ENCODE results near the gene SLC4A2.
A peak's percentile ranks its signal among the peaks of the same experiment; 100 is the strongest.
"Not testable (repeated sequence)": the region's sequence is repeated elsewhere in the genome, so short reads cannot be mapped to it uniquely, and the experiment has no call there.

The SLC4A2 gene, protein sequence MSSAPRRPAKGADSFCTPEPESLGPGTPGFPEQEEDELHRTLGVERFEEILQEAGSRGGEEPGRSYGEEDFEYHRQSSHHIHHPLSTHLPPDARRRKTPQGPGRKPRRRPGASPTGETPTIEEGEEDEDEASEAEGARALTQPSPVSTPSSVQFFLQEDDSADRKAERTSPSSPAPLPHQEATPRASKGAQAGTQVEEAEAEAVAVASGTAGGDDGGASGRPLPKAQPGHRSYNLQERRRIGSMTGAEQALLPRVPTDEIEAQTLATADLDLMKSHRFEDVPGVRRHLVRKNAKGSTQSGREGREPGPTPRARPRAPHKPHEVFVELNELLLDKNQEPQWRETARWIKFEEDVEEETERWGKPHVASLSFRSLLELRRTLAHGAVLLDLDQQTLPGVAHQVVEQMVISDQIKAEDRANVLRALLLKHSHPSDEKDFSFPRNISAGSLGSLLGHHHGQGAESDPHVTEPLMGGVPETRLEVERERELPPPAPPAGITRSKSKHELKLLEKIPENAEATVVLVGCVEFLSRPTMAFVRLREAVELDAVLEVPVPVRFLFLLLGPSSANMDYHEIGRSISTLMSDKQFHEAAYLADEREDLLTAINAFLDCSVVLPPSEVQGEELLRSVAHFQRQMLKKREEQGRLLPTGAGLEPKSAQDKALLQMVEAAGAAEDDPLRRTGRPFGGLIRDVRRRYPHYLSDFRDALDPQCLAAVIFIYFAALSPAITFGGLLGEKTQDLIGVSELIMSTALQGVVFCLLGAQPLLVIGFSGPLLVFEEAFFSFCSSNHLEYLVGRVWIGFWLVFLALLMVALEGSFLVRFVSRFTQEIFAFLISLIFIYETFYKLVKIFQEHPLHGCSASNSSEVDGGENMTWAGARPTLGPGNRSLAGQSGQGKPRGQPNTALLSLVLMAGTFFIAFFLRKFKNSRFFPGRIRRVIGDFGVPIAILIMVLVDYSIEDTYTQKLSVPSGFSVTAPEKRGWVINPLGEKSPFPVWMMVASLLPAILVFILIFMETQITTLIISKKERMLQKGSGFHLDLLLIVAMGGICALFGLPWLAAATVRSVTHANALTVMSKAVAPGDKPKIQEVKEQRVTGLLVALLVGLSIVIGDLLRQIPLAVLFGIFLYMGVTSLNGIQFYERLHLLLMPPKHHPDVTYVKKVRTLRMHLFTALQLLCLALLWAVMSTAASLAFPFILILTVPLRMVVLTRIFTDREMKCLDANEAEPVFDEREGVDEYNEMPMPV

GRCh38 chr7:151059367-151060112 is at the start of gene SLC4A2:
Gene SLC4A2, plus strand, starts transcription at chr7:151059589. Its CDS starts 2,399 bp downstream, at chr7:151061988.
- H3K4me1 ChIP-seq (ENCODE audit: control insufficient read depth in 1 of 2, insufficient read depth in 2 of 2, low read length in 2 of 2), result peaks cover 40 to 43% of the 10 kb centered on the region in 2 donors

DNA sequence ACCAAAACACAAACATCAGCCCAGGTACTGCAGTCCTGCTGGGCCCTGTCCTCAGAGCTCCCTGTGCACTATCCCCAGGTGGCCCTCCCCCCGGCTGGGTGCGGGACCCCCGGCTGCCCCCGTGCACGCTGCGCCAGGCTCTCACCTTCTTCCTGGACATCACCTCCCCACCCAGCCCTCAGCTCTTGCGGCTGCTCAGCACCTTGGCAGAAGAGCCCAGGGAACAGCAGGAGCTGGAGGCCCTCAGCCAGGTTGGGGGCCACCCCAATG is 49.4 kb upstream of the SLC4A2 start:
- Histone ChIP-seq H3K27me3 (ENCODE audit: control insufficient read depth in 1 of 2, insufficient read depth in 2 of 2, low read length in 2 of 2) (no peaks in the 10 kb centered on the region), H3K9me3 (ENCODE audit: control insufficient read depth in 1 of 2, low read length in 2 of 2) (no peaks in the 10 kb centered on the region), H3K27ac (ENCODE audit: low read depth, low read length) (no peak overlapping the region), H3K4me3 (ENCODE audit: low read depth in 1 of 2, low read length in 2 of 2) (no peak overlapping the region), H3K9ac (ENCODE audit: low read depth in 1 of 2, low read length in 2 of 2) (no peak overlapping the region), H3K4me1 (ENCODE audit: control insufficient read depth in 1 of 2, insufficient read depth in 2 of 2, low read length in 2 of 2) (peaks cover 25 to 31% of the 10 kb centered on the region in 2 donors), H3K36me3 (ENCODE audit: control insufficient read depth in 1 of 2, insufficient read depth in 2 of 2, low read length in 2 of 2) (no peaks in the 10 kb centered on the region)

More at GRCh38 chr7:151059367-151060112, at the start of gene SLC4A2:
- Histone ChIP-seq H3K27ac (ENCODE audit: low read depth, low read length) (peak within 1 kb of the TSS; percentile 96), H3K9ac (ENCODE audit: low read depth in 1 of 2, low read length in 2 of 2) (peak within 1 kb of the TSS; percentile 87 to 95), H3K9me3 (ENCODE audit: control insufficient read depth in 1 of 2, low read length in 2 of 2) (no peaks in the 10 kb centered on the region), H3K4me3 (ENCODE audit: low read depth in 1 of 2, low read length in 2 of 2) (peak within 1 kb of the TSS; percentile 77 to 94), H3K36me3 (ENCODE audit: control insufficient read depth in 1 of 2, insufficient read depth in 2 of 2, low read length in 2 of 2) (peaks cover 0 to 2% of the 10 kb centered on the region in 2 donors), H3K27me3 (ENCODE audit: control insufficient read depth in 1 of 2, insufficient read depth in 2 of 2, low read length in 2 of 2) (no peaks in the 10 kb centered on the region)

DNA sequence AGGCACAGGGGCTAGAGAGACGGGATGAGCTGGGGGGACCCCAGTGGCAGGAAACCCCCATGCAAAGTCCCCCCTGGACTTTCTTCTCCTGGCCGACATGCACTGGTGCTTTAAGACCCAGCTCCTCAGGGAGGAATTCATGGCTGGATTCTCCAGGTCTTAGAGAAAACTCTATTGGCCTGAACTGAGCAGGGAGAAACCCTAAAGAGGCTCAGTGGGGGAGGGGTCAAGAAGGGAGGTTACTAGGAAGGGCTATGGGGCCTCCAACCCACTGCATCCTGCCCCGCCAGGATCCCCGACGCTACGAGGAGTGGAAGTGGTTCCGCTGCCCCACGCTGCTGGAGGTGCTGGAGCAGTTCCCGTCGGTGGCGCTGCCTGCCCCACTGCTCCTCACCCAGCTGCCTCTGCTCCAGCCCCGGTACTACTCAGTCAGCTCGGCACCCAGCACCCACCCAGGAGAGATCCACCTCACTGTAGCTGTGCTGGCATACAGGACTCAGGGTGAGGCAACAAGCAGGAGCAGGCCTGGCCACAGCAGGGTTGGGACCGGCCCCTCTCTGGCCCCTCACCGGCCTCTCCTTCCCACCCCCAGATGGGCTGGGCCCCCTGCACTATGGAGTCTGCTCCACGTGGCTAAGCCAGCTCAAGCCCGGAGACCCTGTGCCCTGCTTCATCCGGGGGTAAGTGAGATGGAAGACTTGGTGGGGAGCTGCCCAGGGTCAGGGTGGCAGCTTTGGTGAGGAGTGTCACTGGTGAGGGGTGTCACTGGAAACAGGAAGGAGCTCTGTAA is 48.9 kb upstream of the SLC4A2 start:
- no peak overlapping the region for H3K27ac ChIP-seq (ENCODE audit: low read depth, low read length)
- H3K4me3 ChIP-seq (ENCODE audit: low read depth in 1 of 2, low read length in 2 of 2), result no peak overlapping the region
- H3K27me3 ChIP-seq (ENCODE audit: control insufficient read depth in 1 of 2, insufficient read depth in 2 of 2, low read length in 2 of 2), result no peaks in the 10 kb centered on the region
- H3K36me3 ChIP-seq (ENCODE audit: control insufficient read depth in 1 of 2, insufficient read depth in 2 of 2, low read length in 2 of 2), result no peaks in the 10 kb centered on the region
- peaks cover 25 to 31% of the 10 kb centered on the region in 2 donors for H3K4me1 ChIP-seq (ENCODE audit: control insufficient read depth in 1 of 2, insufficient read depth in 2 of 2, low read length in 2 of 2)
- no peaks in the 10 kb centered on the region for H3K9me3 ChIP-seq (ENCODE audit: control insufficient read depth in 1 of 2, low read length in 2 of 2)
- H3K9ac ChIP-seq (ENCODE audit: low read depth in 1 of 2, low read length in 2 of 2), result no peak overlapping the region

DNA sequence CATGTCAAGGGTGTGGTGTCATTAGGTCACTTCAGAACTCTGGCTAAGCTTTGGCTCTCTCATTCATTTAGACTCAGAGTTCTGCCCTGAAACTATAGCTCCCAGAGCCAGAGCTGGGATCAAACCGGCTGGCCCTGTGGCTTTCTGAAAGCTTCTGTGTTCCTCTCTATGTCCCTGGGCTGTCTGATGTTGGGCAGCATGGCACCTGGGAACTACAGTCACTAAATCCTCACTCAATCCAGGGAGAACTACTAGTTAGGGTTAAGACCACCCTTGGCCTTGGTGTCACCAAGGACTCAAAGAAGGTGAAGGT is 48.3 kb upstream of the SLC4A2 start:
- no peak overlapping the region for H3K4me3 ChIP-seq (ENCODE audit: low read depth in 1 of 2, low read length in 2 of 2)
- no peak overlapping the region for H3K27ac ChIP-seq (ENCODE audit: low read depth, low read length)
- H3K4me1 ChIP-seq (ENCODE audit: control insufficient read depth in 1 of 2, insufficient read depth in 2 of 2, low read length in 2 of 2), result peaks cover 25 to 31% of the 10 kb centered on the region in 2 donors
- no peaks in the 10 kb centered on the region for H3K36me3 ChIP-seq (ENCODE audit: control insufficient read depth in 1 of 2, insufficient read depth in 2 of 2, low read length in 2 of 2)
- H3K9ac ChIP-seq (ENCODE audit: low read depth in 1 of 2, low read length in 2 of 2), result no peak overlapping the region
- no peaks in the 10 kb centered on the region for H3K27me3 ChIP-seq (ENCODE audit: control insufficient read depth in 1 of 2, insufficient read depth in 2 of 2, low read length in 2 of 2)
- no peaks in the 10 kb centered on the region for H3K9me3 ChIP-seq (ENCODE audit: control insufficient read depth in 1 of 2, low read length in 2 of 2)

GRCh38 chr7:151011616-151012015 is 47.8 kb upstream of the SLC4A2 start:
- H3K9me3 ChIP-seq (ENCODE audit: control insufficient read depth in 1 of 2, low read length in 2 of 2); H3K27me3 ChIP-seq (ENCODE audit: control insufficient read depth in 1 of 2, insufficient read depth in 2 of 2, low read length in 2 of 2); H3K9ac ChIP-seq (ENCODE audit: low read depth in 1 of 2, low read length in 2 of 2); H3K36me3 ChIP-seq (ENCODE audit: control insufficient read depth in 1 of 2, insufficient read depth in 2 of 2, low read length in 2 of 2); H3K4me3 ChIP-seq (ENCODE audit: low read depth in 1 of 2, low read length in 2 of 2); H3K27ac ChIP-seq (ENCODE audit: low read depth, low read length): not testable (repeated sequence)
- peaks cover 25 to 31% of the 10 kb centered on the region in 2 donors for H3K4me1 ChIP-seq (ENCODE audit: control insufficient read depth in 1 of 2, insufficient read depth in 2 of 2, low read length in 2 of 2)

GRCh38 chr7:151012031-151012692 is 47.2 kb upstream of the SLC4A2 start:
- Histone ChIP-seq H3K4me3 (ENCODE audit: low read depth in 1 of 2, low read length in 2 of 2) (no peak overlapping the region), H3K27ac (ENCODE audit: low read depth, low read length) (no peak overlapping the region), H3K9ac (ENCODE audit: low read depth in 1 of 2, low read length in 2 of 2) (no peak overlapping the region), H3K4me1 (ENCODE audit: control insufficient read depth in 1 of 2, insufficient read depth in 2 of 2, low read length in 2 of 2) (peaks cover 25 to 27% of the 10 kb centered on the region in 2 donors), H3K9me3 (ENCODE audit: control insufficient read depth in 1 of 2, low read length in 2 of 2) (no peaks in the 10 kb centered on the region), H3K36me3 (ENCODE audit: control insufficient read depth in 1 of 2, insufficient read depth in 2 of 2, low read length in 2 of 2) (no peaks in the 10 kb centered on the region), H3K27me3 (ENCODE audit: control insufficient read depth in 1 of 2, insufficient read depth in 2 of 2, low read length in 2 of 2) (no peaks in the 10 kb centered on the region)

DNA sequence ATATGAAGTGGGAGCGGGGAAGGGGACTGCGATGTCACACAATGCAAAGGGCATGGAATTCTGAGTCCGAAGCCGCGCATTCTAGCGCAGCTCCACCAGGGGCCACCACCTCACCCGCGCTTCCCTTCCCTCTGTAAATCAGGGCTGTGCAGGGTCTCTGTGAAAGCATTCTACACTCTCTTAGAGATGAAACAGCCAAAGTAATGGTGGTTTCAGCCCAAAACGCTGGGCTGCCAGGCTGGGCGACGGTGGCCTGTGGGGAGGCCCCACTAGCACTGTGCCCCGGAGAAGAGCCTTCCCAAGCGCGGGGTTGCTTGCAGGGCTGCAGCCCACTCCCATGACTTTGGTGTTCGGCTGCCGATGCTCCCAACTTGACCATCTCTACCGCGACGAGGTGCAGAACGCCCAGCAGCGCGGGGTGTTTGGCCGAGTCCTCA is 46.5 kb upstream of the SLC4A2 start:
- Histone ChIP-seq H3K4me1 (ENCODE audit: control insufficient read depth in 1 of 2, insufficient read depth in 2 of 2, low read length in 2 of 2) (peaks cover 22 to 32% of the 10 kb centered on the region in 2 donors), H3K9ac (ENCODE audit: low read depth in 1 of 2, low read length in 2 of 2) (no peak overlapping the region), H3K4me3 (ENCODE audit: low read depth in 1 of 2, low read length in 2 of 2) (no peak overlapping the region), H3K36me3 (ENCODE audit: control insufficient read depth in 1 of 2, insufficient read depth in 2 of 2, low read length in 2 of 2) (no peaks in the 10 kb centered on the region), H3K27me3 (ENCODE audit: control insufficient read depth in 1 of 2, insufficient read depth in 2 of 2, low read length in 2 of 2) (peaks cover 0 to 2% of the 10 kb centered on the region in 2 donors), H3K9me3 (ENCODE audit: control insufficient read depth in 1 of 2, low read length in 2 of 2) (no peaks in the 10 kb centered on the region), H3K27ac (ENCODE audit: low read depth, low read length) (no peak overlapping the region)

DNA sequence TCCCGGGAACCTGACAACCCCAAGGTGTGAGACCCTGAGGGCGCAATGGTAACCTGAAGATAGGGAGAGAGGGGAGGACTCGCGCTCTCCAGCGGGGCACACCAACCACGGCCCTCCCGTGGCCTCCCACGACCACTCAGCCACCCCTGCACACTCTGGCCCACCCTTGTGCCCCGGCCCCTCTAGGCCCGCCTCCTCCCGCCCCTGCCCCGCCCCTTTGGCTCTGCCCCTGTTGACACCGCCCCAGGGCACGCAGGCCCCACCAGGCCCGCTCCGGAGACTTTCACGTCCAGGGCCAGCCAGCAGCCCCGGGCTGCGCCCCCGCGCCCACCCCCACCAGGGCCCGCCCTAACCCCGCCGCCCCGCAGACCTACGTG is 46.0 kb upstream of the SLC4A2 start:
- no peak overlapping the region for H3K9ac ChIP-seq (ENCODE audit: low read depth in 1 of 2, low read length in 2 of 2)
- peaks cover 22 to 36% of the 10 kb centered on the region in 2 donors for H3K4me1 ChIP-seq (ENCODE audit: control insufficient read depth in 1 of 2, insufficient read depth in 2 of 2, low read length in 2 of 2)
- H3K4me3 ChIP-seq (ENCODE audit: low read depth in 1 of 2, low read length in 2 of 2), result peak overlapping the region; percentile 45 to 64
- no peaks in the 10 kb centered on the region for H3K9me3 ChIP-seq (ENCODE audit: control insufficient read depth in 1 of 2, low read length in 2 of 2)
- peaks cover 2 to 6% of the 10 kb centered on the region in 2 donors for H3K27me3 ChIP-seq (ENCODE audit: control insufficient read depth in 1 of 2, insufficient read depth in 2 of 2, low read length in 2 of 2)
- H3K36me3 ChIP-seq (ENCODE audit: control insufficient read depth in 1 of 2, insufficient read depth in 2 of 2, low read length in 2 of 2), result no peaks in the 10 kb centered on the region
- no peak overlapping the region for H3K27ac ChIP-seq (ENCODE audit: low read depth, low read length)

Data from duodenal mucosa (tissue), 2 donors.